Measurements from ENCODE around the gene MAGI2. TPM values are rescaled to one million over a fixed set of nuclear protein-coding genes. Genes with fewer than 3 reads are reported as not detected.

Gene MAGI2
- total RNA-seq, 4 donors from 2014 or later = 0.90 to 2.4 (median 0.99) TPM

- intact Hi-C loops (cut with DNase I; ENCODE audit: low total_unique reads) (no loop called here), in situ Hi-C loops (cut with MboI; ENCODE audit: low sequenced_read_pairs in 4 of 4) (no loop called here)
Observed at GRCh38 chr7:77993838-77994237, 1459.6 kb downstream of the MAGI2 start.

GRCh38 chr7:77991656-77992055 is 1461.8 kb downstream of the MAGI2 start:
- Histone ChIP-seq H3K4me1 (no peaks in the 10 kb centered on the region), H3K27me3 (no peaks in the 10 kb centered on the region), H3K36me3 (no peaks in the 10 kb centered on the region), H3K27ac (no peak overlapping the region), H3K4me3 (no peak overlapping the region), H3K9me3 (no peaks in the 10 kb centered on the region)
- no peak for DNase-seq
- in situ Hi-C loops (cut with MboI; ENCODE audit: low sequenced_read_pairs in 4 of 4) (no loop called here), intact Hi-C loops (cut with DNase I; ENCODE audit: low total_unique reads) (no loop called here)
- TF ChIP-seq POLR2A (IDR thresholded peaks at IDR 0.05) (no peak), CTCF (IDR thresholded peaks at IDR 0.05 in 4 of 5, conservative IDR thresholded peaks at IDR 0.05 in 1 of 5) (no peak)
- ATAC-seq = no peak

More at GRCh38 chr7:77993838-77994237, 1459.6 kb downstream of the MAGI2 start:
- Histone ChIP-seq H3K36me3 (no peaks in the 10 kb centered on the region), H3K27ac (no peak overlapping the region), H3K9me3 (no peaks in the 10 kb centered on the region), H3K27me3 (no peaks in the 10 kb centered on the region), H3K4me3 (no peak overlapping the region), H3K4me1 (no peaks in the 10 kb centered on the region)
- ATAC-seq (no peak), DNase-seq (no peak)
- no peak for TF ChIP-seq POLR2A (IDR thresholded peaks at IDR 0.05)
- no peak for TF ChIP-seq CTCF (IDR thresholded peaks at IDR 0.05 in 4 of 5, conservative IDR thresholded peaks at IDR 0.05 in 1 of 5)

- H3K4me1 ChIP-seq = no peaks in the 10 kb centered on the region
- no peaks in the 10 kb centered on the region for H3K9me3 ChIP-seq
- H3K4me3 ChIP-seq = no peak overlapping the region
- in situ Hi-C loops (cut with MboI; ENCODE audit: low sequenced_read_pairs in 4 of 4) = no loop called here
- no peak for TF ChIP-seq POLR2A (IDR thresholded peaks at IDR 0.05)
- TF ChIP-seq CTCF (IDR thresholded peaks at IDR 0.05 in 4 of 5, conservative IDR thresholded peaks at IDR 0.05 in 1 of 5) = no peak
- ATAC-seq = no peak
- intact Hi-C loops (cut with DNase I; ENCODE audit: low total_unique reads) = no loop called here
- H3K27me3 ChIP-seq = no peaks in the 10 kb centered on the region
- DNase-seq = no peak
- no peaks in the 10 kb centered on the region for H3K36me3 ChIP-seq
- no peak overlapping the region for H3K27ac ChIP-seq
Observed at GRCh38 chr7:77989981-77990566, 1463.4 kb downstream of the MAGI2 start.

GRCh38 chr7:77985974-77986339 is 1467.5 kb downstream of the MAGI2 start:
- intact Hi-C loops (cut with DNase I; ENCODE audit: low total_unique reads) (no loop called here), in situ Hi-C loops (cut with MboI; ENCODE audit: low sequenced_read_pairs in 4 of 4) (no loop called here)
- ATAC-seq (no peak), DNase-seq (no peak)
- peak overlapping the region in 1 of 4 donors; percentile 6 for H3K27ac ChIP-seq
- no peak overlapping the region for H3K4me3 ChIP-seq
- no peaks in the 10 kb centered on the region for H3K9me3 ChIP-seq
- H3K36me3 ChIP-seq = no peaks in the 10 kb centered on the region
- no peaks in the 10 kb centered on the region for H3K27me3 ChIP-seq
- H3K4me1 ChIP-seq = no peaks in the 10 kb centered on the region
- TF ChIP-seq POLR2A (IDR thresholded peaks at IDR 0.05) = no peak
- TF ChIP-seq CTCF (IDR thresholded peaks at IDR 0.05 in 4 of 5, conservative IDR thresholded peaks at IDR 0.05 in 1 of 5) = no peak
